DMS79 treated with DMSO at 0.1 percent for 48 hours (cell line): ENCODE measurements around the gene SBDS.

ENCODE experiments used
- DNase-seq: peaks from one replicate; lab custom pipeline; 2025; lab: John Stamatoyannopoulos, UW

The SBDS gene

DNA sequence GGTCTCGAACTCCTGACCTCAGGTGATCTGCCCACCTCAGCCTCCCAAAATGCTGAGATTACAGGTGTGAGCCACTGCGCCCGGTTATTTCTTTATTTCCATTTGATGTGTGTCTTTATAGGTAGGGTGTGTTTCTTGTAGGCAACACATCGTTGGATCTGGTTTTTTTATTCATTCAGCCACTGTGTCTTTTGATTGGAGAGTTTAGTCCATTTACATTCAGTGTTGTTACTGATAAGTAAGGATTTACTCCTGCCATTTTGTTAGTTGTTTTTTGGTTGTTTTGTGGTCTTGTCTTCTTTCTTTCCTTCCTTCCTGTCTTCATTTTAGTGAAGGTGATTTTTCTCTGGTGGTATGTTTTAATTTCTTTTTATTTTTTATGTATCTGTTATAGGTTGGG is 57.4 kb downstream of the SBDS start:
- DNase-seq: no peak
